ENCODE data around the gene TNFRSF12A. TPM values are rescaled to one million over a fixed set of nuclear protein-coding genes. Genes with fewer than 3 reads are reported as not detected.

Gene TNFRSF12A
- total and polyA plus RNA-seq, 2 of the 13 experiments (the other 11 are each of a cell fraction or from before 2014, with no cell fraction given), result 61.9 to 66.0 TPM

- TF ChIP-seq ZHX1 (CRISPR knock-in tag; IDR thresholded peaks at IDR 0.05; ENCODE audit: low read depth) (no peak), FOXA3 (CRISPR knock-in tag; IDR thresholded peaks at IDR 0.05) (no peak), ZNF557 (CRISPR knock-in tag; IDR thresholded peaks at IDR 0.05) (no peak), CERS6 (CRISPR knock-in tag; IDR thresholded peaks at IDR 0.05) (no peak), MIER3 (CRISPR knock-in tag; IDR thresholded peaks at IDR 0.05; ENCODE audit: borderline replicate concordance) (no peak), ZNF891 (CRISPR knock-in tag; IDR thresholded peaks at IDR 0.05) (no peak), ZMYM4 (CRISPR knock-in tag; IDR thresholded peaks at IDR 0.05) (0 out of 2 replicates have a peak, but pooled peaks have one; percentile 14), ZNF260 (CRISPR knock-in tag; IDR thresholded peaks at IDR 0.05; ENCODE audit: borderline replicate concordance, low read depth) (no peak), RARG (CRISPR knock-in tag; IDR thresholded peaks at IDR 0.05; ENCODE audit: low read depth) (no peak), ZNF510 (CRISPR knock-in tag; IDR thresholded peaks at IDR 0.05; ENCODE audit: low read depth) (no peak), HCFC1 (IDR thresholded peaks at IDR 0.05; ENCODE audit: low read depth, low read length) (no peak), KLF11 (CRISPR knock-in tag; IDR thresholded peaks at IDR 0.05) (no peak), ZNF354B (CRISPR knock-in tag; IDR thresholded peaks at IDR 0.05) (no peak), ZNF609 (CRISPR knock-in tag; IDR thresholded peaks at IDR 0.05; ENCODE audit: borderline replicate concordance) (no peak), AKNA (CRISPR knock-in tag; IDR thresholded peaks at IDR 0.05; ENCODE audit: borderline replicate concordance) (no peak), SRF (IDR thresholded peaks at IDR 0.05; ENCODE audit: low read depth, low read length) (no peak), ZNF329 (CRISPR knock-in tag; IDR thresholded peaks at IDR 0.05; ENCODE audit: low read depth) (0 out of 2 replicates have a peak, but pooled peaks have one; percentile 26), ZNF550 (CRISPR knock-in tag; IDR thresholded peaks at IDR 0.05; ENCODE audit: borderline replicate concordance) (no peak)
These were observed at the start of gene TNFRSF12A (continued) for GRCh38 chr16:3020247-3020603.

Measured in HepG2 (cell line).